Mononuclear cell (primary cell): ENCODE measurements around the gene PLPPR5. TPM values are rescaled to one million over a fixed set of nuclear protein-coding genes. Genes with fewer than 3 reads are reported as not detected.

Experiments
- H3K27me3 ChIP-seq: 2 replicates; pipeline ENCODE4 v1.6.0; 2011; ENCODE audit warnings: low read length, control low read depth; ENCODE audit not compliant: insufficient read depth
- H3K4me1 ChIP-seq: 2 replicates; pipeline ENCODE4 v1.5.1; 2011; ENCODE audit warnings: mild to moderate bottlenecking, low read length, control low read depth; ENCODE audit not compliant: insufficient read depth
- H3K4me3 ChIP-seq: 2 replicates; pipeline ENCODE4 v1.5.1; 2011; ENCODE audit warnings: mild to moderate bottlenecking, low read length, moderate library complexity
- H3K9me3 ChIP-seq: 2 replicates; pipeline ENCODE4 v1.5.1; 2011; ENCODE audit warnings: low read depth, mild to moderate bottlenecking, control low read depth, low read length
- total RNA-seq: library from RNA; depleted of rRNA; stranded (reverse); fragments of >200 nt; gene quantifications from one replicate; pipeline ENCODE4 v1.2.3, GENCODE V29; 2012

The PLPPR5 gene
- total RNA-seq, 1 donor: under 0.01 TPM

GRCh38 chr1:98874828-98875227 is 129.8 kb downstream of the PLPPR5 start:
- no peaks in the 10 kb centered on the region for H3K27me3 ChIP-seq
- H3K4me3 ChIP-seq: no peak overlapping the region
- no peaks in the 10 kb centered on the region for H3K9me3 ChIP-seq
- H3K4me1 ChIP-seq: peaks cover 13% of the 10 kb centered on the region

DNA sequence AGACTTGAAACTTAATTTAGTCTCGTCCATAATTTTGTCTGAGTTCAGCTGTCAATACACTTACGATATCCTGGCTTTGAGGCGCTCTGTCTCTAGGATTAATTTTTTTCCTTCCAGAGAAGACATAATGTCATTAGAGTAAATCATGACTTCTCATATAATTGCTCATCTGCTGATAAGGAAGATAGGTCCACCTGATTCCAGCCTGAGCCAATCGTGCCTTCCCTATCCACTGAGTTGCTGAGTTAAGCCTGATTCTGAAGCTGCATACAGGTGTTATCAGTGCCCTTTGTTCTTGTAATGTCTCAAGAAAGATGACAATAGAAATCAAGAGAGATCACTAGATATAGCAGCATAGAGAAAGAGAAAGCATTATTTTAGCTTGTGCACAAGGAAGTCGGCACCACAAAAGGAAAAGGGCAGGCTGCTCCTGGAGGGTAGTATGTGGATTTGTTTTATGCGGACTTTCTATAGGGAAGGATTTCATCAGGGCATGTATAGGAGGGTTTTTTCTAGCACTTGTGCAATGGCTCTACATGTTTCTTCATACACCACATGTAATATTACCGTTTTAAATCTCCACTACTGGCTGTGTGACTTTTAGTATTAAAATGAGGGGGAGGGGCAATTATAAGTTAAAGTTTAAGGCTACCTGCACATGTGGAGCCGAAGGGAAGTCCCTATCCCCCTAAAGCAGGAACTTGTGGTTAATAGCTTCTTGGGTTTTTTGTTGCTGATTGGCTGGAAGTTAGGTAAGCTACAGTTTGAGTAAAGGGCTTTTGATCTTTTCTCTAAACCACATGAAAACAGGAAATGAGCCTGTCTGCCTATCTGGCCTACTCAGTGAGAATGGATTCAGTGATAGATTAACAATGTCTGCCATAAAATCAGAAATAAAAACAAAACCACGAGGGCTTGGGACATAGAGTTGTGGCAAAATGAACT is 133.4 kb downstream of the PLPPR5 start:
- H3K4me3 ChIP-seq: peak overlapping the region; percentile 1
- no peaks in the 10 kb centered on the region for H3K27me3 ChIP-seq
- H3K4me1 ChIP-seq: peaks cover 13% of the 10 kb centered on the region
- H3K9me3 ChIP-seq: no peaks in the 10 kb centered on the region

DNA sequence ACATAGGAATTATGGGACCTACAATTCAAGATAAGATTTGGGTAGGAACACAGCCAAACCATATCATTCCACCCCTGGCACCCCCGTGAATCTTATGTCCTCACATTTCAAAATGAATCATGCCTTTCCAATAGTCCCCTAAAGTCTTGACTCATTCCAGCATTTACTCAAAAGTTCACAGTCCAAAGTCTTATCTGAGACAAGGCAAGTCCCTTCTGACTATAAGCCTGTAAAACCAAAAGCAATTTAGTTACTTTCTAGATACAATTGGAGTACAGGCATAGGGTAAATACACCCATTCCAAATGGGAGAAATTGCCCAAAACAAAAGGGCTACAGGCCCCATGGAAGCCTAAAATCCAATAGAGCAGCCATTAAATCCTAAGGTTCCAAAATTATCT is 138.9 kb downstream of the PLPPR5 start:
- H3K4me1 ChIP-seq: peaks cover under 1% of the 10 kb centered on the region
- no peak overlapping the region for H3K4me3 ChIP-seq
- no peaks in the 10 kb centered on the region for H3K9me3 ChIP-seq
- H3K27me3 ChIP-seq: no peaks in the 10 kb centered on the region

- Histone ChIP-seq H3K4me3 (no peak overlapping the region), H3K4me1 (no peaks in the 10 kb centered on the region), H3K9me3 (no peaks in the 10 kb centered on the region), H3K27me3 (no peaks in the 10 kb centered on the region)
These were observed 144.3 kb downstream of the PLPPR5 start for GRCh38 chr1:98860329-98860728.

DNA sequence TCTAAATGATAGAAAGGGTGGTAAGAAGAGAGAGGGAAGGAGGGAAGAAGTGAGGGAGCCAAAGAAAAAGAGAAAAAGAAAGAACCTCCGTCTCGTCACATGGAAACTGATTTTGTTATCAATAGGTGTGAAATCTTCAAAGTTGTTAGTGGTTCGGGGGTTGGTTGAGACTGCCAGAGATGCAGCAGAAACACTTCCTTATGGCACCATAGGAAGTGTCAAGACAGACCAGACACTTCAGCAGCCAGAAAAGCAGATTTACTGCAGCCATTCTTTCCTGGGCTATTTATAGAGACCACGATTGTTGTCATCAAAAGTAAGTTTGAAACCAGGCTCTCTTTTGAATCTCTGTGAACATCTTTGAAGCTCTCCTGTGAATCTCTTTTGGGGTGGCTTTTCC is 150.5 kb downstream of the PLPPR5 start:
- no peak overlapping the region for H3K4me3 ChIP-seq
- no peaks in the 10 kb centered on the region for H3K4me1 ChIP-seq
- no peaks in the 10 kb centered on the region for H3K27me3 ChIP-seq
- no peaks in the 10 kb centered on the region for H3K9me3 ChIP-seq

GRCh38 chr1:98849969-98850636 is 154.6 kb downstream of the PLPPR5 start:
- Histone ChIP-seq H3K4me3 (no peak overlapping the region), H3K4me1 (no peaks in the 10 kb centered on the region), H3K9me3 (no peaks in the 10 kb centered on the region), H3K27me3 (no peaks in the 10 kb centered on the region)

DNA sequence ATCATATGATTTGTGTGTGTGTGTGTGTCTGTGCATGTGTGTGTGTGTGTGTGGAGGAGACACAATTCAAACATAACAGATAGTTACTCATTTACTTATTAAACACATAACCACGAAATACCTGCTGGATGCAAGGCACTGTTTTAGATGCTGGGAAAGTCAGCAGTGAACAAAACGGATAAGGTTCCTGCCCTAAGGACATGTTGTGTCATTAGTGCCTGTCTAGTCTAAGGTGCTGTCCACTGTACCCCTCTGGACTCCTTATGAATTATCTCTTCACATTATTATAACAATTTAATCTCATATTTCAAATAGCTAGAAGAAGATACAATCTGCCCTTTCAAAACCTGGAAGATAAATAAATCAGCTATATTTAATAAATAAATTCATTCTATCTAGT is 162.4 kb downstream of the PLPPR5 start:
- Histone ChIP-seq H3K27me3 (no peaks in the 10 kb centered on the region), H3K4me1 (no peaks in the 10 kb centered on the region), H3K9me3 (no peaks in the 10 kb centered on the region), H3K4me3 (no peak overlapping the region)
